Hindlimb muscle (tissue), 1 donor: ENCODE results near the gene NT5E. TPM values are rescaled to one million over a fixed set of nuclear protein-coding genes. Genes with fewer than 3 reads are reported as not detected.

Experiments used
- DNase-seq: peaks from one replicate; pipeline ENCODE4 v3.0.0-alpha.2; 2013
- polyA plus RNA-seq: library from polyadenylated mRNA; unstranded; fragments of 120-200 nt; gene quantifications from one replicate; pipeline ENCODE4 v1.2.1, GENCODE V29; 2013; ENCODE audit not compliant: insufficient read length

NT5E gene
- polyA plus RNA-seq, 1 donor = 23.0 TPM

GRCh38 chr6:85421972-85422371, 27.9 kb upstream of the NT5E start:
- DNase-seq = no peak

GRCh38 chr6:85422996-85423395, 26.9 kb upstream of the NT5E start:
- DNase-seq = no peak

GRCh38 chr6:85424981-85425380, 24.9 kb upstream of the NT5E start:
- DNase-seq = no peak

- no peak for DNase-seq
Measured at GRCh38 chr6:85425997-85426396, 23.9 kb upstream of the NT5E start.

GRCh38 chr6:85428486-85428885, 21.4 kb upstream of the NT5E start:
- DNase-seq = no peak

- DNase-seq = no peak
Measured at GRCh38 chr6:85429346-85429745, 20.5 kb upstream of the NT5E start.

GRCh38 chr6:85431271-85431670, 18.6 kb upstream of the NT5E start:
- no peak for DNase-seq

- DNase-seq = no peak
Measured at GRCh38 chr6:85432554-85432953, 17.3 kb upstream of the NT5E start.

GRCh38 chr6:85435851-85436250, 14.0 kb upstream of the NT5E start:
- DNase-seq = no peak

GRCh38 chr6:85436411-85436810, 13.5 kb upstream of the NT5E start:
- peak; percentile 87 for DNase-seq

- DNase-seq = no peak
Measured at GRCh38 chr6:85436939-85437495, 12.9 kb upstream of the NT5E start.

GRCh38 chr6:85443349-85444117, 6.3 kb upstream of the NT5E start:
- no peak for DNase-seq

- peak; percentile 79 for DNase-seq
Measured at GRCh38 chr6:85449388-85449817, 480 bp upstream of the NT5E start.

- DNase-seq = no peak
Measured at GRCh38 chr6:85451565-85452306, 1.9 kb downstream of the NT5E start.

GRCh38 chr6:85452441-85452881, 2.6 kb downstream of the NT5E start:
- peak; percentile 55 for DNase-seq

GRCh38 chr6:85453052-85453451, 3.2 kb downstream of the NT5E start:
- DNase-seq = no peak

GRCh38 chr6:85453490-85453889, 3.6 kb downstream of the NT5E start:
- DNase-seq = no peak

GRCh38 chr6:85455471-85456026, 5.7 kb downstream of the NT5E start:
- no peak for DNase-seq

GRCh38 chr6:85456782-85457181, 6.9 kb downstream of the NT5E start:
- DNase-seq = no peak

GRCh38 chr6:85458184-85458583, 8.3 kb downstream of the NT5E start:
- DNase-seq = no peak

GRCh38 chr6:85458782-85459181, 8.9 kb downstream of the NT5E start:
- DNase-seq = no peak

- peak; percentile 75 for DNase-seq
Measured at GRCh38 chr6:85459224-85459901, 9.5 kb downstream of the NT5E start.
